HG03442 (cell line): ENCODE measurements around the gene CLDN4.
"Not testable (repeated sequence)": the region's sequence is repeated elsewhere in the genome, so short reads cannot be mapped to it uniquely, and the experiment has no call there.

ENCODE experiments used
- ATAC-seq: cut with Tn5 transposase; IDR thresholded peaks from one replicate; pipeline ENCODE4 v1.9.1; 2021; ENCODE audit warnings: mild to moderate bottlenecking, moderate library complexity; ENCODE audit not compliant: unreplicated experiment

Gene CLDN4

GRCh38 chr7:73842067-73842976 lies 11.5 kb downstream of the CLDN4 start, which contains the start of gene METTL27:
Gene METTL27 (minus strand): TSS chr7:73842516. CDS start chr7:73842140, 376 bp downstream.
- peak; percentile 88 for ATAC-seq

DNA sequence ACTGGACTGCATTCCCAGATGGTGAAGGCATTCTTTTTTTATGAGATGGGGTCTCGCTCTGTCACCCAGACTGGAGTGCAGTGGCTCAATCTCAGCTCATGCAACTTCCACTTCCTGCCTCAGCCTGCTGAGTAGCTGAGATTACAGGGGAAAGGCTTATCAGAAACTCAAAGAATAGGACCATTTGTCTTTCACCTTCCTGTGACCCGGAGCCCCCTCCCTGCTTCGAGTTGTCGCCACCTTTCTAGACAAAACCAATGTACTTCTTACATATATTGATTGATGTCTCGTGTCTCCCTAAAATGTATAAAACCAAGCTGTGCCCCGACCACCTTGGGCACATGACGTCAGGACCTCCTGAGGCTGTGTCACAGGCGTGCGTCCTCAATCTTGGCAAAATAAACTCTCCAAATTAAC lies 13.3 kb downstream of the CLDN4 start:
- no peak for ATAC-seq

DNA sequence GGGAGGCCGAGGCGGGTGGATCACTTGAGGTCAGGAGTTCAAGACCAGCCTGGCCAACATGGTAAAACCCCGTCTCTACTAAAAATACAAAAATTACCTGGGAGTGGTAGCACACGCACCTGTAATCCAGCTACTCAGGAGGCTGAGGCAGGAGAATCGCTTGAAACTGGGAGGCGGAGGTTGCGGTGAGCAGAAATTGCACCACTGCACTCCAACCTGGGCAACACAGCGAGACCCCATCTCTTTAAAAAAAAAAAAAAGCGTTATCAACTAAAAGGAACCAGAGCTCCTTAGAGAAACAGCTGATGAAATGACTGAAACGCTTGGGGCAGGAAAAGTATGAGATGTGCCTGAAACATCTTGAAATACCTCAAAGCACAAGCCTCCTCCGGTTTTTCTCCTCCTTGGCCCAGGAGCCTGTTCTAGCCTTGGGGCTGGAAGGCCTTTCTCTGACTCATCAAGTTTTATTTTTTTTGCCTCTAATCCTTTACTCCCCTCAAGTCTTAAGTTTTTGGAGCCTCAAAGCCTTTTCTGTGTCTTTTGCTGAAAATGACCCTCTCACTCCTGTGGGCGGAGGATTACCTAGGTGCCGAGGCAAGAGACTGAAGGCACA lies 14.2 kb downstream of the CLDN4 start:
- no peak for ATAC-seq

GRCh38 chr7:73845701-73846195 lies 15.0 kb downstream of the CLDN4 start:
- ATAC-seq = not testable (repeated sequence)

- no peak for ATAC-seq
Observed at GRCh38 chr7:73847941-73848723, 17.3 kb downstream of the CLDN4 start.

DNA sequence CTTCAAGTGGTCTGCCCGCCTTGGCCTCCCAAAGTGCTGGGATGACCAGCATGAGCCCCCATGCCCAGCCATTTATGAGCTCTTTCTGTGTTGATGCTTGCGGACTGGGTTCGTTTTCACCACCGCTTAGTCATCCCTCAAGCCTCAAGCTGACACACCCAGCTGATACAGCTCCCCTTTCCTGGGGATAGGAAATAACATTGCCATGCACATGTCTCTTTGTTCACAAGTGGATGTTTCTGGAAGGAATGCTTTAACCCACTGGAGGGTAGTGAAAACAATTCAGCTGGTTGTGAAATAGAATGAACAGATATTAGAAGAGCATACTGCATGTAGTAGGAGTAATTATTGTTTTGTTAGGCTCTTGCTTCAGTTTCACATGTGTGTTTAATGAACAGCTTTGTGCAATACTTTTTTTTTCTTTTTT lies 20.0 kb downstream of the CLDN4 start:
- ATAC-seq = no peak

DNA sequence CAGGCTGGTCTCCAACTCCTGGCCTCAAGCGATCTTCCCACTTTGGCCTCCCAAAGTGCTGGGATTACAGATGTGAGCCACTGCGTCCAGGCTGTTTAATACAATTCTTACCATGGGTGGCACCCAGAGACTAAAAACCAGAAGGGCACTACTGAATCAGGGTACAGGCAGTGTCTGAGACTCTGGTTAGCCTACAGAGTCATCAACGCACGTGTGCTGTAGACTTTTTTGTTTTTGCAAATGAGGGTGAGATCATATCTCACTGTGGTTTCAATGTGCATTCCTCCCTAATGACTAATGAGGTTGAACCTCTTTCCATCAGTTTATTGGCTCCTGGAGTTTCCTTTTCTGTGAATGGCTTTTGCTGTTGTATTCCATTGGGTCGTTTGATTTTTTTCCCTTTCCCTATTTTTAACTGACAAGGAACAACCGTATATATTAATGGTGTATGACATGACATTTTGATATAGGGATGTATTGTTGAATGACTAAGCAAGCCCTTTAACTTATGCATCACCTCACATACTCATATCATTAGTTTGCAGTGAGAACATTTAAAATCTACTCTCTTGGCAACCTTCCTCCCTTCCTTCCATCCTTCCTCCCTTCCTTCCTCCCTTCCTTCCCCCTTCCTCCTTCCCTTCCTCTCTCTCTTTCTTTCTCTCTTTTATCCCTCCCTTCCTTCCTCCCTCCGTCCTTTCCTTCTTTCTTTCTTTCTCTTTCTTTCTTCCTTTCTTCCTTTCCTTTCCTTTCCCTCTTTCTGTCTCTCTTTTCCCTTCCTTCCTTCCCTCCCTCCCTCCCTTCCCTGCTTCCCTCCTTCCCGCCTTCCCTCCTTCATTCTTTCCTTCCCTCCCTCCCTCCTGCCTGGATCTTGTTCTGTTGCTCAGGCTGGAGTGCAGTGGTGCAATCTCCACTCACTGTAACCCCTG lies 20.9 kb downstream of the CLDN4 start:
- peak; percentile 83 for ATAC-seq

DNA sequence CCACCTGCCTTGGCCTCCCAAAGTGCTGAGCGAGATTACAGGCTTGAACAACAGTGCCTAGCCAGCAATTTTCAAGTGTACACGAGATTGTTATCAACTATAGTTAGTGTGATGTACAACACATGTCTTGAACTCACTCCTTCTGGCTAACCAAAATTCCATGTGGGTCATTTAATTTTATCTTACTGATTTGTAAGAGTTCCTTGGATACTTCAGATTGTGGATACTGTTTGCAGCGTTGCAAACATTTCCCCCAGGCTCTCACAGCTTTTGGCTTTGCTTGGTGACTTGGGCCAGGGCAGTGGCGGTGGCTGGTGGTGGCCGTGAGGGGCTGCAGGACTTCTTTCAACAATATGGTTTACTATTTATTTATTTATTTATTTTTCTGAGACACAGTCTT lies 21.7 kb downstream of the CLDN4 start:
- no peak for ATAC-seq

GRCh38 chr7:73856941-73857340 lies 26.1 kb downstream of the CLDN4 start:
- ATAC-seq = no peak

DNA sequence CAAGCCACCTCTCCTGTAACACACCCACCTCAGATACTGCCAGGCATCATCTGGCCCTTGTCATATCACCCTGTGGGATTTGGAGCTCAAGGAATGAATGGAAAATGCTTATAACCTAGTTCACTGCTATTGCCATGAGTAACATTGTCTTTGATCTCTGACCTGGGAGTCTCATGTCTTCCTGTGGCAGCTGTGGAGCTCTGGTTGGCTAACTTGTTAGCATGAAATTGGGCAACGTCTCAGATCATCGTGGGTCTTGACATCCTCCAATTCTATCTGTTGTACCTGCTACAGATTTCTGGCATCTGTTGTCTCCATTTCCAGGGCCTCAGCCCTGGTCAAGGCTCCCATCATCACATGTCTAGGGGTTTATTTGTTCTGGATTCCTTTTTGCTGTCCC lies 28.0 kb downstream of the CLDN4 start:
- ATAC-seq = no peak

DNA sequence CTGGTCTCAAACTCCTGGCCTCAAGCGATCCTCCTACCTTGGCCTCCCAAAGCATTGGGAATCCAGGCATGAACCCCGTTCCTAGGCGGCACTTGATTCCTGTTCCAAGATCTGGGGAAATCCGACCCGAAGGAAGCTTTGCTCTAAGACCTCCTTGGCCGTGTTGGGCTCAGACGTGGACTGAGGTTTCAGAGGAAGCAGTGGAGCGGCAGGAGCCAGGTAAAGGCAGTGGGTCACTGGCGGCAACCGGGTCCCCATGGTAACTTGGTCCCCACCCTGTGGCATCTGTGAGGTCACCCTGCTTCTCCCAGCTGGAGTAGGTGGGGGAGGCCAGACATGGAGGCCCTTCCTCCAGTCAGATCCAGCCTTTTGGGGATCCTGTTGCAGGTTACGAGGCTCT lies 30.1 kb downstream of the CLDN4 start, which contains the start of gene TMEM270:
Gene TMEM270, plus strand, starts transcription at position 301 of the 400 bp plus-strand sequence. Its CDS starts 36 bp downstream, at position 337.
- no peak for ATAC-seq

DNA sequence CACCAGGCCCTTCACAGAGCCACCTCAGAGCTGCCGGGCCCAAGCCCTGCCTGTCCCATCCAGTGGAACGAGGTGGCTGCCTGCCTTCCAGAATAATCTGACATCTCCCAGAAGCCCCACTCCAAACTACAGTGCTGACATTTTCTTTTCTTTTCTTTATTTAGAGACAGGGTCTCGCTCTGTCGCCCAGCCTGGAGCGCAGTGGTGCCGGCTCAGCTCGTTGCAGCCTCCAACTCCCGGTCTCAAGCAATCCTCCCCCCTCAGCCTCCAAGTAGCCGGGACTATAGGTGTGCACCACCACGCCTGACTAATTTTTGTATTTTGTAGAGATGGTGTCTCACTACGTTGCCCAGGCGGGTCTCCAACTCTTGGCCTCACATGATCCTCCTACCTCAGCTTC lies 30.5 kb downstream of the CLDN4 start:
- no peak for ATAC-seq

DNA sequence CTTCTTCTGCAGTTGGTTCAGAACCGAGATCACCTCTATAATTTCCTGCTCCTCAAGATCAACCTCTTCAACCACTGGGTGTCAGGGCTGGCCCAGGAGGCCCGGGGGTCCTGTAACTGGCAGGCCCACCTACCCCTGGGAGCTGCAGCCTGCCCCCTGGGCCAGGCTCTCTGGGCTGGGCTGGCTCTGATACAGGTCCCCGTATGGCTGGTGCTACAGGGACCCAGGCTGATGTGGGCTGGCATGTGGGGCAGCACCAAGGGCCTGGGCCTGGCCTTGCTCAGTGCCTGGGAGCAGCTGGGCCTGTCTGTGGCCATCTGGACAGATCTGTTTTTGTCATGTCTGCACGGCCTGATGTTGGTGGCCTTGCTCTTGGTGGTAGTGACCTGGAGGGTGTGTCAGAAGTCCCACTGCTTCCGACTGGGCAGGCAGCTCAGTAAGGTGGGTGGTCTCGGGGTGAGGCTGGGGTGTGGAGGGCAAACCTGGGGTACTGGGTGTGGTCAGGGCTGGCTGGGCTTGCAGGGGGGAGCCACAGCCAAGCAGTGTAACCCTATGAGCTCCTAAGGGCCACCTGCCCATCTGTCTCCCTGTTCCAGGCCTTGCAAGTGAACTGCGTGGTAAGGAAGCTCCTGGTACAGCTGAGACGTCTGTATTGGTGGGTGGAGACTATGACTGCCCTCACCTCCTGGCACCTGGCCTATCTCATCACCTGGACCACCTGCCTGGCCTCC lies 34.4 kb downstream of the CLDN4 start:
- ATAC-seq = no peak

- no peak for ATAC-seq
Observed at GRCh38 chr7:73865738-73866445, 35.1 kb downstream of the CLDN4 start.

- no peak for ATAC-seq
Observed at GRCh38 chr7:73866446-73866767, 35.6 kb downstream of the CLDN4 start.

GRCh38 chr7:73869011-73869798 lies 38.4 kb downstream of the CLDN4 start:
- no peak for ATAC-seq

DNA sequence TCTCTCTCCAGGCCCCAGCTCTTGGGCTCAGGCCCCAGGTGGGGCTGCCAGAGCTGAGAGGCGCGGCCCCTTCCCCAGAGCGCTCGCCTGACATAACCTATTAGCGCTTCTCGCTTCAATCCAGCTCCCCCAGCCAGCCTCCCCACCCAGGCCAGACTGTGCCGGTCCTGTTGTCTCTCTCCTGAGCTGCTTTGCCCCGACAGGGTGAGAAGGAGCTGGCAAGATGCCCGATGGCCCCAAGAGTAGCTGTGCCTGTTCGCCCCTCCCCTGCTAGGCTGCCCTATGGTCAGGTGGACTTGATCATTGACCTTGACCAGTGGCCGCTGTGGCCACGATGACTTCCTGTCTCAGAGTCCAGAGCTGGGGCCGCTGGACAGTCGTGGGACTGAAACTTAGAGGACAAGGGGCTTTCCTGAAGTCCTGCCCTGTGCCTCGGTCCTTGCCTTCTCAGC lies 39.3 kb downstream of the CLDN4 start:
- ATAC-seq = no peak
